Mesodermal cell (in vitro differentiated cells): ENCODE measurements around the gene SRRD.
A peak's percentile ranks its signal among the peaks of the same experiment; 100 is the strongest.

ENCODE experiments used
- H3K27ac ChIP-seq: 2 replicates; pipeline ENCODE4 v1.7.0; 2013; ENCODE audit warnings: mild to moderate bottlenecking, low read depth, low read length, moderate library complexity; ENCODE audit not compliant: severe bottlenecking
- H3K36me3 ChIP-seq: 2 replicates; pipeline ENCODE4 v1.7.1; 2013; ENCODE audit warnings: mild to moderate bottlenecking, low read length, moderate library complexity; ENCODE audit not compliant: control insufficient read depth, insufficient read depth
- H3K4me1 ChIP-seq: one replicate; pipeline ENCODE4 v1.7.1; 2013; ENCODE audit warnings: mild to moderate bottlenecking, low read length; ENCODE audit not compliant: insufficient read depth, control insufficient read depth, poor library complexity, severe bottlenecking
- H3K4me3 ChIP-seq: 2 replicates; pipeline ENCODE4 v1.7.0; 2013; ENCODE audit warnings: low read length, control low read depth, mild to moderate bottlenecking; ENCODE audit not compliant: insufficient read depth, poor library complexity, severe bottlenecking; ENCODE audit errors: extremely low read depth
- H3K9me3 ChIP-seq: 2 replicates; pipeline ENCODE4 v1.7.1; 2013; ENCODE audit warnings: mild to moderate bottlenecking, low read length, moderate library complexity; ENCODE audit not compliant: control insufficient read depth
- WGBS, 2 experiments: methylation state at CpG; one replicate each; pipeline ENCODE4 v1.1.5; 2013; ENCODE audit warnings: missing lambda C conversion rate in 2 of 2; ENCODE audit not compliant: insufficient coverage in 2 of 2; 5-methylcytosine and 5-hydroxymethylcytosine counted together

The SRRD gene

DNA sequence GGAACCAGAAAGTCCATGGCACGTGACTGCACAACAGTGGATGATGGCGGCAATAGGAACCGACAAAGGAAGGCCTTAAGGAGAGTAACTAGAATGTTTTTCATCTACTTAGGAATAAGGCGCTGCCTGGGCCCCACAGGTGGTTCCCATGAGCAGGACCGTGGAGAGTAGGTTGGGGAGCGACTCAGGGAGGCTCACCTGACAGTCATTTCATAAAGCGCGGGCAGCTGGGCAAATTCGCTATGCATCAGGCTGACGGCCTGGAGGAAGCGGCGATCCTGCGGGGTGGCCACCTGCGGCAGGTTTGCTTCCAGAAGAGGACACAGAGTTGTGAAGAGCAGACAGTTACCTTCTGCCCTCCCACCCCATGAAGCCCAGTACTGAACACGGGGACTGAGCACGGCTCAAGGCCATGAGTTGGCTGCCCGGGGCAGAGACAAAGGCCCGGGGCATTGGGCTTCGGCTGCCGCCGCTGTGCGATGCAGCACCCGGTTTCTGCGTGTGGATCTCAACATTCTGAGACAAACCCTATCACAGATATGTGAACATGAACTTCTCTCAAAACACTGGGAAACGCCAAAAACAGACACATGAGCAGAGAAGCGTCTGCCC lies 25.9 kb upstream of the SRRD start:
- no peak overlapping the region for H3K4me3 ChIP-seq
- 95 to 97% methylated on average over 25 to 26 of the region's 26 CpGs for WGBS, 2 experiments
- H3K9me3 ChIP-seq = no peaks in the 10 kb centered on the region

DNA sequence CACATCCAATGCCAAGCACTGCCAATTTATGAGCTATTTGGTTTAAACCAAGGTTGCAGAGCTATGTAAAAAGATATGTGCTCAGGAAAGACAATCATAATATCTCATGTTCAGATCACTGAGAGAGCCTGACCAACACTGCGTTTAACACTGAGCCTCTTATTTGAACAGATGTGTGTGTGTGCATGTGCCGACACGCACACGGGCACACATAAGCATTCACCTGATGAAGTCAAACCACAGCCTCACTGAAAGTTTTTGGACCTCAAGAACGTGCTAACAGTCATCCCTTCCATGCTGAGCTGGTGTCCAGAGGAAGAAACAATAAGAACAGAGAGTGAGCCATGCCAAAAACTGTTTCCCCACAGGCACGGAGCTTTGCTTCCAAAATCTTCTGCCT lies 23.5 kb upstream of the SRRD start:
- WGBS, 2 experiments = 90% methylated on average over 5 of the region's 6 CpGs; no CpG with 5 or more reads in 1 of the 2 experiments

More for the DNA sequence above, 25.9 kb upstream of the SRRD start:
- H3K36me3 ChIP-seq = peaks cover 62% of the 10 kb centered on the region
- H3K27ac ChIP-seq = no peak overlapping the region
- no peaks in the 10 kb centered on the region for H3K4me1 ChIP-seq

DNA sequence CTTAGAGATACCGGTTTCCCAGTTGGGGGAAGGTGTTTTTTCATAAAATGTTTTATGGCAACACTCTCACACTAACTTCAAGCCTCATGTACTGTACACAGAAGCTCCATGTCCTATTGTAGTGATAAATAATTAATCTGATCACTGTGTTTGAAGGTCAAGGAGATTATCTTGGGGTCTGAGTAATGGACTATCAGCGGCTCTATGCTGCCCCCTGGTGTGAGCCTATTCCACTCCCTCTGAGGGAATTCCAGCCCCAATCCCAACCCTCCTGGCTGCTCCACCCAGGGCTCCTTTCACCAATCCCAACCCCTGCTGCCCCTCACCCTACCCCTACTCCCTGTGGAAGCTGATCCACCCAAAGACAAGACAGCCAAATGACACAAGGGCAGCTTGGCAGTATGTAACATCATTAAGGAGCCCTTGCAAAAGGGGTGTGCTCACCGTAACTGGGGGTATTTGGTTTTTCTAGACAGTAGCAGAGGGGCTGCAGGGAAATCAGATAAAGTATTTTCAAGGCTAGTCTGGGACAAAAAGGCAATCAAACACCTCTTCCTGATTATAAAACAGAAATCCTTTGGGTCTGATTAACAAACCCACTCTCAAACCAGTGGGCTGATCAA lies 22.4 kb upstream of the SRRD start:
- Histone ChIP-seq H3K9me3 (no peaks in the 10 kb centered on the region), H3K4me1 (peaks cover 7% of the 10 kb centered on the region), H3K4me3 (no peak overlapping the region), H3K36me3 (peaks cover 73% of the 10 kb centered on the region), H3K27ac (no peak overlapping the region)
- 0% methylated on average over 1 of the region's 3 CpGs; no CpG with 5 or more reads in 1 of the 2 experiments for WGBS, 2 experiments

More for the DNA sequence above, 23.5 kb upstream of the SRRD start:
- Histone ChIP-seq H3K27ac (no peak overlapping the region), H3K4me1 (peaks cover 7% of the 10 kb centered on the region), H3K9me3 (no peaks in the 10 kb centered on the region), H3K4me3 (no peak overlapping the region), H3K36me3 (peaks cover 69% of the 10 kb centered on the region)

DNA sequence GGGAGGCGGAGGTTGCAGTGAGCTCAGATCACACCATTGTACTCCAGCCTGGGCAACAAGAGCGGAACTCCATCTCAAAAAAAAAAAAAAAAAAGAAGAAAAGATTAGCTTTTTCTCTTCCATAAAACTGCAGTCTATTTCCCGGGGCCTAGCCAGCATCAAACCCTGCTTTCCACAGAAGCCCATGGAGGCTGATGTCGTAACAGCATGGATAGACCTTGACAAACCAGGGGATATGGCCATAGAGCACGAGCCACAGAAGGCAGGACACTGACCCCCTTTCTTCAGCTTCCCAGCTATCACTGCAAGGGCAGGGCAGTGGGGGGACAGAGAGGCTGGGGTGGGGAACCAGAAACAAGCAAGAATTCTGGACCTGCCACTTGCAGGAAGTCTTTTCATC lies 21.6 kb upstream of the SRRD start:
- Histone ChIP-seq H3K9me3 (no peaks in the 10 kb centered on the region), H3K4me1 (peaks cover 7% of the 10 kb centered on the region), H3K36me3 (peaks cover 76% of the 10 kb centered on the region), H3K27ac (no peak overlapping the region), H3K4me3 (no peak overlapping the region)
- 100% methylated on average over 2 of the region's 5 CpGs; no CpG with 5 or more reads in 1 of the 2 experiments for WGBS, 2 experiments

DNA sequence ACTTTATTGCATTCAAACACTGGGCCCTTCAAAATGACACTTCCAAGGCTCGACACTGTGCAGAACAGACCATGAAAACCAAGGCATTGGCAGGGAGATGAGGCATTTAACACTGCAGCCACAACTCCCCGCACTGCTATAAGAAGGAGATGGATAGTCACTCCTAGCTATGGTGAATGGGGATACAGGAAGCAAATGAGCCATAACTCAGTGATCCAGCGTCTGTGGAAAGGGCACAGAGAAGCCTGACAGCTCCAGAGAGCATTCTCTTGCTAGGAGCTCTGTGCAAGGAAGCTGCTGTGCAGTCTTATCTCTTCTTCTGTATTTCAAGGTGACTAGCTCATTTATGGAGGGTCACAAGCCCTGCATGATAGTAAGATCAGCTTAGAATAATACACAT lies 21.0 kb upstream of the SRRD start:
- Histone ChIP-seq H3K4me1 (peaks cover 7% of the 10 kb centered on the region), H3K9me3 (no peaks in the 10 kb centered on the region), H3K27ac (no peak overlapping the region), H3K36me3 (peaks cover 77% of the 10 kb centered on the region), H3K4me3 (no peak overlapping the region)
- 89 to 94% methylated on average over 3 of the region's 3 CpGs for WGBS, 2 experiments

DNA sequence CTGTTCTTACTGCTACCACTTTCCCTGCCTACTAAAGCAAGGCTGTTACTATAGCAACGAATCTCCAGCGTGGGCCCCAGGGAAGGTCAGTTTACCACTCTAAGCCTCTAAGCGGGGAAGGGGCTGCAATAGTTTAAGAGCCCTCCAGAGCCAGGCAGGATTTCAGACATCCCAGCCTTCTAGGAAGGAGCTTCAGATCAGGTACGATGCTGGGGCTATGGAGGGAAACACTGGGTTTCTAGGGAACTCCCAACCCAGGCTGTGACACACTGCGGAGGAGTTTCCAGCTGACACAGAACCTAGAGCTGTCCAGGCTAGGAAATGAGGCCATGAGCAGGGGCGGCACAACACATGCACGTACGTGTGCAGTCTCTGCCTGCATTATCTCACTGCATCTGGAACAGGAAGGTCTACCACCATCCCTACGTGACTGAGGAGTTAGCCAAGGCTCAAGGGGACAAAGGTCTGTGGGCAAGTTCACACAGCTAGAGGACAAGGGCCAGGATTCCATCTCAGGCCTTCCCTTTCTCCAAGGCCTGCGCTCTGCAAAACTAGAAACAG lies 20.5 kb upstream of the SRRD start:
- Histone ChIP-seq H3K9me3 (no peaks in the 10 kb centered on the region), H3K4me1 (peaks cover 7% of the 10 kb centered on the region), H3K27ac (peak overlapping the region; percentile 45), H3K4me3 (no peak overlapping the region), H3K36me3 (peaks cover 77% of the 10 kb centered on the region)
- WGBS, 2 experiments = 84 to 88% methylated on average over 9 to 10 of the region's 10 CpGs

DNA sequence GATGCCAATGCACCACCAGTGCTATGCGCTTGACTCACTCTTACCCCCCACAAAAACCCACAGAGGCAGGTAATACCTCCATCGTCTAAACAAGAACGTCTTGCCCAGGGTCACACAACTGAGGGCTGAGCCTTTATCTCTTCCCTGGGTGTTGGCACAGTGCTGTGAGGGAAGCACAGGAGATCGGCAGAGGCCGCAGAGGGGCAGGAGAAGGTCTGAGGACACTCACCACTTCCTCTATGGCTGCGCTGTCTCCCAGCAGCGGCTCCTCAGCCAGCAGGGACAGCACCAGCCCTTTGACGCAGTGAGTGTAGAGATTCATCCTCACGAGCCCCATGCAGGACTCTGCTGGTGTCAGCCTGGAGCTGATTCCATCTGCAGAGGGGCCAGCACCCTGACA lies 20.0 kb upstream of the SRRD start:
- H3K4me3 ChIP-seq = no peak overlapping the region
- H3K9me3 ChIP-seq = no peaks in the 10 kb centered on the region
- H3K36me3 ChIP-seq = peaks cover 78% of the 10 kb centered on the region
- H3K4me1 ChIP-seq = peaks cover 7% of the 10 kb centered on the region
- H3K27ac ChIP-seq = peak overlapping the region; percentile 45
- 91 to 95% methylated on average over 8 of the region's 9 CpGs for WGBS, 2 experiments

DNA sequence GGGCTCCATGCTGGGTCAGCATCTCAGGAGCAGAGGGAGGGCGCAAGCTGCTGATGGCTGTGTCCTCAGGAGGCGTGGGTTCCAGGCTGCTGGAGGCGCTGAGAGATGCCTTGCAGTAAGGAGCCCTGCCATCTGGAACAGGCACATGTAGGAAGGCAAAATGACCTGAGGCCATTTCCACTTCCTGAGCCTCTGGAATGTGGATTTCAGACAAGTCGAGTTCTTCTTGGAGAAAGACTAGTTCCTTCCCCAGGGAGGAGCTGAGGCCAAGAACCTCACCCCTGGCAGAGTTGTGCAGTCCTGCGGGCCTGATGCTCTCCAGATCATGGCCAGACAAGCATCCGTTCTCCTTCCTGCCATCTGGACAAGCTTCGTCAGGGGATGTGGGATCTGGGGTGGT lies 19.4 kb upstream of the SRRD start:
- Histone ChIP-seq H3K4me1 (peaks cover 7% of the 10 kb centered on the region), H3K9me3 (no peaks in the 10 kb centered on the region), H3K4me3 (no peak overlapping the region), H3K36me3 (peaks cover 84% of the 10 kb centered on the region), H3K27ac (no peak overlapping the region)
- 96 to 98% methylated on average over 7 of the region's 7 CpGs for WGBS, 2 experiments

DNA sequence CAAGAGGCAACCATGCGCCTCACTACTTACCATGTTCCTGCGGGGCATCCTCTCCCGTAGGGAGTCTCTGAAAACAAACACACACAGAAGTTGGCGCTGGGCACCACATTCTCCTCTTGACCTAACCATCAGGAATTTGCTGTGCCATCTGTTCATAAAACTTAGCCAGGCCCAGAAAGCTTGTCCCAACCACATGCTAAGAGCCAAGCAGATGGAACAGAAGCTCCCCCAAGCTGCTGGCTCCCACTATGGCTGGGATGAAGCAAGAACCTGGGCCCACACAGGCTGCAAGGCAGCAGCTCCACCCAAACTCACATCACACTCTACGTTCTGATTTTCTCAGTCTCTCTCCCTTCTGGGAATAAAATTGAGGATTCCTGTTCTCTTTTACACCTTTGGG lies 17.5 kb upstream of the SRRD start:
- H3K36me3 ChIP-seq = peaks cover 89% of the 10 kb centered on the region
- no peak overlapping the region for H3K4me3 ChIP-seq
- no peak overlapping the region for H3K27ac ChIP-seq
- no peaks in the 10 kb centered on the region for H3K9me3 ChIP-seq
- WGBS, 2 experiments = 92 to 96% methylated on average over 4 to 5 of the region's 5 CpGs
- H3K4me1 ChIP-seq = peaks cover 7% of the 10 kb centered on the region

DNA sequence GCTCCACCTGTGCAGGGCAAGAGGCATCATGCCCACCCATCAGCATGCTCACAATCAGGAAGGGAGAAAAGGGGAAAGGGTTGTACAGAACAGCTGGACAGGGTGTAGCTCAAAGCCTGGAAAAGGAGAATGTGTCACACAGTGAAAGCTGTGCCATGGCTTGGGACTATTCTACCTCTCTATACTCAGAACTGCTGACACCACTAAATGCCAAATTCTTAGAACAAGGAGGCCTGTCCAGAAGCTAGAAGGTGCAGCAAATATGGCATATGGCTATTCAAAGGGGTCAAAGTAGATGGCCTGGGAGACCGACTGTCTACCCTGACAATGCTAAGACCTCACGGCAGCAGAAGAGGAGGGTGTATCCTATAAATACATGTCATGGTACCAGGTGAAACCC lies 12.9 kb upstream of the SRRD start:
- H3K4me3 ChIP-seq = no peak overlapping the region
- no peaks in the 10 kb centered on the region for H3K9me3 ChIP-seq
- no CpG with 5 or more reads among the region's 2 CpGs for WGBS, 2 experiments
- H3K36me3 ChIP-seq = peaks cover 92% of the 10 kb centered on the region
- H3K4me1 ChIP-seq = no peaks in the 10 kb centered on the region
- H3K27ac ChIP-seq = no peak overlapping the region

DNA sequence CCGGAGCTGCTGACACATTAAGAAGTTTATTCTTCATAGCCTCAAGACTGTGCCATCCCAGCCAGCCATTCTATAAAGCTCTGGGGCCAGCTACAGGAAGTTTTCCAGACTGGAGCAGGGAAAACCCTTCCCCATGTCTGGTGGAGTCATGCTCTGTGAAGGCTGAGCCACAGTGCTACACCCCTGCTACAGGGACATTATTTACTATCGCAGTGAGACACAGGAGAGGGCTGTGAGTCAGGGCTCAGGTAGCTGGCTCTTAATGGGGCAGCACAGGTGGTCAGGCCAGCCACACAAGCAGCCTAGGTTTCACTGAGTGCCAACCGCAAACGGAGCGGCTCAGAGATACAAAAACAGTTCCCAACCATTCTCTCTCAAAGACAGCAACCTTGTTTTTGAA lies 12.2 kb upstream of the SRRD start:
- WGBS, 2 experiments = 67 to 90% methylated on average over 1 to 2 of the region's 5 CpGs

More for the DNA sequence above, 12.2 kb upstream of the SRRD start:
- peaks cover 89% of the 10 kb centered on the region for H3K36me3 ChIP-seq
- H3K4me3 ChIP-seq = no peak overlapping the region
- H3K9me3 ChIP-seq = no peaks in the 10 kb centered on the region
- peaks cover 4% of the 10 kb centered on the region for H3K4me1 ChIP-seq
- no peak overlapping the region for H3K27ac ChIP-seq
